Activated CD8-positive, alpha-beta memory T cell treated with anti-CD3 and anti-CD28 coated beads, Interleukin-2, amount 50 U/mL, for 1 hour (primary cell): ENCODE results near the gene SH3RF3.

Experiments used
- DNase-seq: peaks from one replicate; pipeline ENCODE4 v3.0.0-alpha.2; 2020; ENCODE audit errors: extremely low read depth

SH3RF3 gene

DNA sequence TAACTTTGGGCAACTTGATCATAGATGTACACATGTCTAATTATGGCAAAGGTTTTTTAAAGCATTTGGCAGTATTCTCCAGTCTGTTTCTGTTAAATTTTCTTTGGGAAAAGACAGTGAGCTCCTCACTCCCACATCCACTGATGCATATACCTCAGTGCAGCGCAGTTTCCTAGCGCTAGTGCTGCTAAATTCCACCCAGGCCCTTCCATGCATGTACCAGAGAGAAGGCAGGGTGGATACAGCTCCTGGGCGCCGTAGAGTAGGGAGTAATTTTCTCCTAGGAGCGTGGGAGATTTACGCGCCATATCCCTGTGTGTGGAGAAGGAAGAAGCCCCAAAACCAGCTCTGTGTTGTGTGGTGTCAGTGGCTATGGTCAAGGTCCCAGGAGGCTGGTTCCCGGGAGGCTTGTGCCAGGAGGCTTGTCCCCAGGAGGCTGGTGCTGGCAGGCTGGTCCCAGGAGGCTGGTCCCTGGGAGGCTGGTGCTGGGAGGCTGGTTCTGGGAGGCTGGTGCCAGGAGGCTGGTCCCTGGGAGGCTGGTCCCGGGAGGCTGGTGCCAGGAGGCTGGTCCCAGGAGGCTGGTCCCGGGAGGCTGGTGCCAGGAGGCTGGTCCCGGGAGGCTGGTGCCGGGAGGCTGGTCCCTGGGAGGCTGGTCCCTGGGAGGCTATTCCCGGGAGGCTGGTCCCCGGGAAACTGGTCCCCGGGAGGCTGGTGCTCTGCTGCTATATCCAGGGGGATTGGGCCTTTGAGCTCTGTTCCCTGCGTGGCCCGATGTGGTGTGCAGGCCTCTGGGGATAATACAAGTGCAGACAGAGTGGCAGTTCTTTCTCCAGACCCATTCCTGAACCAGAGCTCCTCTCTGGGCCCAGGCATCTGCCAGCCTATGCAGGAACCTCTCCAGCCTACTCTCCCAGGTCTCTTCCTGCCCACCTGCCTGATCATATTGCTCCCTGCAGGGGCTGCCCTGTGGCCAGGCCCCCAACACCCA lies 323.6 kb downstream of the SH3RF3 start:
- DNase-seq: no peak

DNA sequence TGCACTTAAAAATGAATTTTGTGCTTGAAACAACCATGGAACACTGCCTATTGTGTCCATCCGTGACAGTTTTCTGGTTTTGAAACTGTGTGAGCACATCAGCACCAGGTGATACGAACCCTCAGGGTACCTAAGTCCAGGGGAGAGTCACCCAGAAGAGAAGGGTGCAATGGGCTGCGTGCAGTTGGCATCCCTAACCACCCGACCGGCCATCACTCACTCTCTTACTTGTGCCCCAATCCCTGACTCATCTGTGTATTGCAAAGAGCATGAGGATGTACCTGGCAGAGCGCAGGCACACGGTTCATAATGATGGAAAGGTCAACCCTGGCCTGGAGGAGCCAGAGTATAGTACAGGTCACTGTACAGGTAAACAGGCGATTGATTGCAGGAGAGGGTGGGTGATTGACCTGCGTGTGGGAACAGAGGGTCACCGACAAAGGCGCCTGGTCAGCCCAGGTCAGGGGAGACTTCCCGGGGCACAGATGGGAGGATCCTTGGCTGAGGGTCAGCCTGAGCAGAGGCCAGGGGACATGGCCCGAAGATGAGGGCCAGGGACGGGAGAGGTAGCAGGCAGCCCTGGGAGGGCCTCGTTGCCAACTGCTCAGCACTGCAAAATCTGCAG lies 324.5 kb downstream of the SH3RF3 start:
- DNase-seq: no peak

DNA sequence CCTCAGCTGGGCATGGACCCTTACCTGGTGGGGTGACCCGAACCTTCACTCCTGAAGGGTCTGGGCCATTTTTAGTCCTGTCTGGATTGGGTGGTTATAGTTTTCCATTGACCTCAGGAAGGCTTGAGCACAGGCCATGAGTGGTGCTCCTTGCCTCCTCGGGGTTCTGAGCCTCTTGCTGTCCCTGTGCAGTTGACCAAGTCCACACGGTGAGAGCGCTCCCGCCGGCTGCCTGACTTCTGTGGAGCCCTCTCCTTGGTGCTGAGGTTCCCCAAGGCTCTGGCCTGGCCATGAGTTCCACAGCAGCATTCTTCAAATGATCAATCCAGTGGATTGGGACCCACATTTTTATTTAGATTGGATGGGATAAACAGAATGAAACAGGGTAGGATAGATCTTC lies 325.3 kb downstream of the SH3RF3 start:
- no peak for DNase-seq

DNA sequence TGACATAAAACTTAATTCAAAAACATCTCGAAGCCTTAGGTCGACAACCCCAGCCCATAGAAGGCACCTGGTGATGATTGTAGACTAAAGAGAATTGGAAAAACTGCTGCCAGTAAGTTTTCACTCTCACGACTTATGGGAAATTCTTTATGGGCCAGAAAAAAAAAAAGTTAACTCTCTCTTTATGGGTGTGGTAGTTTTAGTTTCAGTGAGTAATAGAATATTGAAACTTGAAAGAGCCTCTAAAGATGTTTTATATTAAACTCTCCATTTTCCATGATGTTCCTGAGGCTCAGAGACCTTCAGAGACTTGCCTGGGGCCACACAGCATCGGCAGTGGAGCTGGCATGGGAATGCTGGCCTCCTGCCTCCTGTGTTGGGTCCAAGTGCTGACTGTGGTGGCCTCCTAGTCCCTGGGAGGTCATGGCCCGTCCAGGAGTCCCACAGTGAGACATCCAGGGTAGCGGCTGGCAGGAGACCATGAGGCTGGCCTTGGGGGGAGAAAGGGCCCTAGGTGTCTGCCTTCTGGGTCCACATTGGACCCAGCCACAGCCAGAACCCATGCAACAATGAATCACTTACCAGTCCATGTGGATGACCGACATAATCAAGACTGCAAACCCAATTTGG lies 325.9 kb downstream of the SH3RF3 start:
- DNase-seq: no peak

DNA sequence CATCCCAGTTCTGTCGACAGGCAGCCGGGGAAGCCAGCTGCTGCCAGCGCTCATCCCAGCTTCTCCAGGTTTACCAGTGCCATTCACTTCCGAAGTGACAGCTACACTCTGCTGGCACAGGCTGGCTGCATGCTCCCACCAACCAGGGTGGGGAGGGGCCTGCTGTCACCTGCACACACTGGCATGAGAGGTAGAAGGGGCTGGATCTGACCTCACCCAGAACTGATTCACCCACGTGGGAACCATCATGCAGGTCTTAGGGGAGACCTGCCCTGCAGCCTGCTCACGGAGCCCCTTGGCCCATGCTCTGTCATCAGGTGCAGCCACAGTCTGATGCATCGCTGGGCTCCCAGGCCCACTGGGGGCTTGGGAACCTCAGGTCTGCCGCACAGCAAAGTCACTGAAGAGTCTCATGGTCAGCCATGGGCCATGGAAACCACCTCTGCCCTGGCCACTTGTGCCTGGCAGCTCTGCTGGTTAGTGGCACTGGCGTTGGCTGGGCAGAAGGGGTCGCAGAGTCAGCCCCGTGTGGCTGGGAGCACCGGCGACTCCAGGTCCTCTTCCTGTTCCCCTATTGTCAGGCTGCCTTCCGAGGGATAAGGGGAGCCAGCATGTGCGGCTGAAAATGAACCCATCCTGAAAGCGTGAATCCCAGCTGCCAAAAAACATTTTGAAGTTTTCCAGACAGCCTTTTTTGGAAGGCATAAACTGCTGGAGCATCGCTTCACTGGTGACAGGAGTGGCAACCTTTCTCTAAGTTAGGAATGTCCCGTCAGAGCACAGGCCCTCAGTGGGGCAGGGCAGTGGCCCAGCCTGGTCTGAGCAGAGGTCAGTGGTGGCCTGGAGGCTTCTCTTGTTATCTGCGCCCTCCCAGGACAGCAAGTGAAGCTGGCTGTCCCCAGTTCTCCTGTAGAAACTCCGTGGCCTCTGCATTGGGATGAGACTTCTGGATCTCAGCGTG lies 327.0 kb downstream of the SH3RF3 start:
- DNase-seq: no peak

DNA sequence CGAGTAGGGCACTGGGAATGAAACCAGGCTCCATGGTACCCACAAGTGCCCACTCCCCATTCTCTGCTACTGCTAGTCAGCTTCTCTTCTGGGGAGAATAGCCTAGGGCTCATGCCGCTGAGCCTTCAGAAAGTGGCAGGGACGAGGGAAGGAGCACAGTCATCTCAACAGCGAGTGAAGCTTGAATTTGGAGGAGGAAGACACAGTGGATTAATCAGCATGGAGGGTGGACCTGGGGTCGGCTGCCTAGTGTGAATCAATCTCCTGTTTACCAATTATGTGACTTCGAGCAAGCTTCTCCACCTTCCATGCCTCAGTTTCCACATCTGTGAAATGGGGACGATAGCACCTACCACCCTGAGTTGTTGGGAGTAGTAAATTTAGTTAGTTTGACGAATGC lies 327.8 kb downstream of the SH3RF3 start:
- DNase-seq: no peak

DNA sequence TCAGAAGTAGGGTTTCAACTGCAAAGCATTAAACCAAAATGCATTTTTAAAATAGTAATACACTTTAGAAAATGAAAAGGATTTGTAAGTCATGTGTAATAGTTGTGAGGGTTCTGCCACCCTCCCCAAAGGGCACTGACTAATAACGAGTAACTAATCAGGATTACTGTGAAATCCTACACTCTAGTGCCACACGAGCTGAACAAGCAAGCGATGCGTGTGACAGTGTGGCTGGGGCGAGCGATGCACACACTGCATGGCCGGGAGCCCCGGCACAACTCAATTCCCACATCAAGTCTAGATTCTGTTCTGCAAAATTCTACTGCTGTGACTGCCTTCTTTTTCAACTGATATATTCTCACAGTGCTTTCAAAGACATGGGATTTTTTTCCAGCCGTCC lies 328.4 kb downstream of the SH3RF3 start:
- no peak for DNase-seq

DNA sequence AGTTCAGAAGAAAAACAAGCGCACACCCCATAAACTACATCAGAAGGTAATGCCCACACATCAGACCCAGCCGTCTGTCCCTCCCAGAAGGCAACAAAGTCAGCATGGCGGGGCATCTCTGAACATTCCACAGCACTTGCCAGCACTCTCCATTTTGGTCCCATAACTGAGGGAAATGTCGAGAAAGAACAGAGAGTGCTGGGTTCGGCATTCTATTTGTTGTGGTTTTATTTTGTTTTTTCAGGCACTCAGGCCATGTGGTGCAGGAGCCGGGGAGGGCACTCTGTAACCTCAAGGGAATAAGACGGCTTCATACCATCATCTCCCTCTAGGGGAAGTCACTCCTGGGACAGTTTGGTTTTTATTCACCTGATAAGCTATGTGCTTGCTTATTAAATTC lies 328.8 kb downstream of the SH3RF3 start:
- DNase-seq: no peak

DNA sequence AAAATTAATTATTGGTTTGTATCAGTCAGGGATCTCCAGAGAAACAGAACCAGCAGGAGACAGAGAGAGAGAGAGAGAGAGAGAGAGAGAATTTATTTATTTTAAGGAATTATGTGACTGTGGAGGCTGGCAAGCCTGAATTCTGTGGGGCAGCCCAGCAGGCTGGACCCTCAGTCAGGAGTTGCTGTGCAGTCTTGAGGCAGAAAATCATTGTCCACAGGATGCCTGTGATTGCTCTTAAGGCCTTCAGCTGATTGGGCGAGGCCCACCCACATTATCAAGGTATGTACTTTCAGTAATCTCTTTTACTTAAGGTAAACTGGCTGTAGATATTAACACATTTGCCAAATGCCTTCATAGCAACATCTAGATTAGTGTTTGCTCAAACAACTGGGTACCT lies 329.5 kb downstream of the SH3RF3 start:
- no peak for DNase-seq

DNA sequence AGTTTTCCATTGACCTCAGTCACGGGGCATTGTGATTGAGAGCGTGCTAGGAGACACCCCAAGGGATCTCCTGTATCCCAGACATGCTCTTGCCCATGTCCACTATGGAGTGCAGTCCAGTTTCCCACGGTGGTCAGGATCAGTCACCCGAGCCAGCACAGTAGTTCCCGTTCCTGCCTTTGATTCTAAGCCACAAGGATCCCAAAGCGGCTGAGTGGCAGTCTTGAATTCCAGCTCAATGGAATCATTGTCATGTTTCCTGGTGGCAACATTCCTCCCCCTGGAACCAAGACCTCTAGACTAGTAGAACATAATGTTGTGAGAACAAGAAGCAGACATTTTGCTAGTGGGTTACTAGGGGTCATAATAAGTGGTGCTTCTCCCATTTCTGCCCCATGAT lies 330.5 kb downstream of the SH3RF3 start:
- DNase-seq: no peak

DNA sequence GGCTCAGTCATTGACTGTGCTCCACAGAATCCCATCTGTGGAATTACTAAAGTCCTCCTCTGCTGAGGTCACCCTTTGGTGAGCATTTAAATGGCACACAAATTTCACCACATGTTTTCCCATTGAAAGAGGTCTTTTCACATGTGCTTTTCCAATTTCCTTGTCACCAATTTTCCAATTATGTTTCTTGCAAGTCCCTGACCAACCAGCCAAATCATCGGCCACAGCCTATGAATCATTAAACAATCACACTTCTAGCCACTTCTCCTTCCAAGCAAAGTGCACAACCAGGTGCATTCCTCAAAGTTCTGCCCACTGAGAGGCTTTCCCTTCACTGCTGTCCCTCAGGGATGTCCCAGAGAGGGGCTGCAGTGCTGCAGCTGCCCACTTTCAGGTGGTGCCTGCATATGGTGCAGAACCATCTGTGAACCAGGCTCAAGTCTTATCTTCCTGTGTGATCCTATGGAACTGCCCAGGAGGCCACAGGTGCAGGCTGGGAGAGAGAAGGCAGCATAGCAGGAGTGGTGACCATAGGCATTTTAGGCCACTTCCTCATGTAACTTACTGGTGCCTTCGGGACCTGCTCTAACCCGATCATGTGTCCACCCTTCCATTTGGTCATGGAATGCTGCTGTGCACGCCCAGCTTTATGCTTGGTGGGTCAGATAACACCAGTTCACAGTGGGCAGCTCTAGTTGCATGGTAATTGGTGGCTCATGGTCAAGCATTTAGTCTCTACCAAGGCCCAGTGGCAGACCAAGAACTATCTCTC lies 331.7 kb downstream of the SH3RF3 start:
- DNase-seq: no peak

DNA sequence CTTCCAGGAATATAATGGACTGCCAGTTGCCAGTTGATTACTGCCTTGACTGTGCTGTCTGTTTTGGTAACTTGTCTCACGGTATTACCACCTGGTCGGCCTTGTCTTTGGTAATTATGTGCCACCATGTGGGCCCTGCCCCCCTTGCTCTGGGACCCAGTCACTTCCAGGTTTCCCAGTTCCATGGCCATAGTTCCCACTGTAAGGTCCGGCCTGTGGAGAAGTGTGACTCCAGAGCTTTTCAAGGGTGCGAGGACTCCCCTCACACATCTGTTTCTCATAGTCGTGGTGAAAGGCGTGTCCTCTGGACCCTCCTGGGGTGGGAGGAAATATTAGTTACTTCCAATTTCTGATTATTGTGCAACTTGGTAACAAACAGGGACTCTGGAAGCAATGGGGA lies 334.2 kb downstream of the SH3RF3 start:
- DNase-seq: no peak

DNA sequence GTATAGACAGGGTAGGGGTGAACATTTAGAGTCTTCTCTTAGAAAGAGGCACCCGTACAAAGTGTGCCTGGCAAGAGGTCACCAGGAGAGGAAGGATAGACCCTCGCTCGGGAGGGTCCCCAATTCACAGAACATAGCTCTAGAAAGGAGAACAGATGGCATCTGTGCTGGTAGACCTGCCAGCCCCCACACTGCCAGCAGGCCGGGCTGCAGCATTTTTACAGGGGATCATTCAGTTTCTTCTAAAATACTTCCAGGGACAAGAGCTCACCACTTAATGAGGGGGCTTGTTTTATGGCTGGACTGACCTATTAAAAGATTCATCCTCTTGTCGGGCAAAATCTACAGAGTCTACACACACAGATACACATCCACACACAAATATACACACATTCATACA lies 334.9 kb downstream of the SH3RF3 start:
- no peak for DNase-seq

DNA sequence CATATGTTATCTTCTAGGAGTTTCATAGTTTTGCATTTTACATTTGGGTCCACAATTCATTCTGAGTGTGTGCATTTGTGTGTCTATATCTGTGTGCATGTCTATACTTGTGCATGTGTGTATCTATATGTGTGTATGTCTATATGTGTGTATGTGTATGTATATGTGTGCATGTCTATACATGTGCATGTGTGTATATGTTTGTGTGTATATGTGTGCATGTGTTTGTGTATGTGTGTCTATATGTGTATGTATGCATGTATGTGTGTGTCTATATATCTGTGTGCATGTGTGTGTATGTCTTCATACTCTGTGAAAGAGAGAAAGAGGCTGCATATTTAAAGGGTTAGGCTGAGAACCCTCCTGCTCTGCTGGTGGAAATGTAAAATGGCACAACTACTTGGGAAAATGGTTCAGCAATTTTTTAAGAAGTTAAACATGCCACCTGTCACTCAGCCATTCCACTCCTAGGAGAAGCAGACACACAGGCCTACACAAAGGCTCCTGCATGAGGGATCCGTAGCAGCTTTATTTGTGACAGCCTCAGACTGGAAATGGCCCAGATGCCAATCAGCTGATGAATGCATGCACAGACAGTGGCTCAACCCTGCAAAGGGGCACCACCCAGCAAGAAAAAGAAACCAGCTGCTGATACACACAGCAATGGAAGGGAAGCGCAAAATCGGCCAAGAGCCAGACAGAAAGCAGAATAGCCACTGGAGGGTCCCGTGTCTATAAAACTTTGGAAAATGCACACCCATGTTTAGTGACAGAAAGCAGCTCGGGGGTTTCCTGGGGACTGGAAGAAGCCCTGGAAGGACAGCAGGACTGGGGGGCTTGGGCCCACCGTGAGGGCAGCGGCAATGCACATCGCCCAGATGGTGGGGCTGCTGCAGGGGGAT lies 337.9 kb downstream of the SH3RF3 start:
- DNase-seq: no peak

DNA sequence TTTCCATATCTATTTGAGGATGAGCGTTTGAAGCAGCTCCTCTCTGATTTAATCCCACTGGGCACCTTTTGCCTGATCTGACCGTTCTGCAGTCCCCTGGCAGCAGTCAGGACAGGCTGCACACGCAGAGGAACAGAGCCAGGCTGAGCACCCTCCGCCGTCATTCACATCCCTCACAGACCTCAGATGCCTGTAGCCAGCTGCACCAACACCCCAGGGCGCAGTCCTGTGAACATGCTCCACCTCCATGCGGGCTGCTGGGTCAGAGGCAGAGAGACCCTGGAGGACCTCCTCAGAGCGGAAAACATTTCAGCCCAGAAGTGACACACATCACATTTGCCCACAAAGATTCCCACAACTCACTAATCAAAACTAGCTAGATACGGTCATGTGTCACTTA lies 338.7 kb downstream of the SH3RF3 start:
- no peak for DNase-seq

DNA sequence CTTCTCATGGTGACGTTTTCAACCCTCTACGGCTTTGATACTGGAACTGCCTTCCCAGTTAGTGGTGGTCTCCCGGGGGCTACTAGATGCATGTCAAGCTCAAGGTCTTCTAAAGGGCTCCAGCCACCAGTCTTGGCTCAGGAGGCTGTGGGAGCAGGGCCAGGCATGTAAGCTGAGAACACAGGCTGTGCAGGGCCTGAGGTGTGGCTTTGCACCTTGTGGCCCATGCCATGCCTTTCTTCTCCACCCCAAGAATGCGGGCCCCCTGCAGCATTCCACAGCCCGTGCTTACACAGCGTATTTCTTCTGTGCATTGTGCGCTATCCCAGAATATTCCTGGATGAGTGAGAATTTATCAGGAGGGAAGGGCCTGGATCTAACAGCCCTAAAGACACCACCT lies 339.9 kb downstream of the SH3RF3 start:
- DNase-seq: no peak

DNA sequence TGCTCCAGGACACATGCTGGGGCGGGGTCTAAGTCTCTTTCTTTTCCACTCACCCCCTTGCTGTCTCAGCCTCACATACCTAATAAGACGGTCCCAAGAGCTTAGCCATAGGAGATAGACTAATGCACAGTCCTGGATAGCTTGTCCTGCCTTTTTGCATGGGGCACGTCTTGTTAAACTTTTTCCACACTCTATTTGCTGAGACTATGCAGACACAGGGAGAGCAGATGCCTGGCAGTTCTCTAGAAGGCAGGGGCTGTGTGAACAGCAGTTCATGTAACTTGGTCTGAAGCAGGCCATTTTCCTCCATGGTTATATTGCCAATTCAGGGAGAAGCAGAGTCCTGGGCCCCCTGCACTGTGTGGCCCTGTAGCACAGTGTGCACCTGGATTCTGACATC lies 342.7 kb downstream of the SH3RF3 start:
- DNase-seq: no peak

DNA sequence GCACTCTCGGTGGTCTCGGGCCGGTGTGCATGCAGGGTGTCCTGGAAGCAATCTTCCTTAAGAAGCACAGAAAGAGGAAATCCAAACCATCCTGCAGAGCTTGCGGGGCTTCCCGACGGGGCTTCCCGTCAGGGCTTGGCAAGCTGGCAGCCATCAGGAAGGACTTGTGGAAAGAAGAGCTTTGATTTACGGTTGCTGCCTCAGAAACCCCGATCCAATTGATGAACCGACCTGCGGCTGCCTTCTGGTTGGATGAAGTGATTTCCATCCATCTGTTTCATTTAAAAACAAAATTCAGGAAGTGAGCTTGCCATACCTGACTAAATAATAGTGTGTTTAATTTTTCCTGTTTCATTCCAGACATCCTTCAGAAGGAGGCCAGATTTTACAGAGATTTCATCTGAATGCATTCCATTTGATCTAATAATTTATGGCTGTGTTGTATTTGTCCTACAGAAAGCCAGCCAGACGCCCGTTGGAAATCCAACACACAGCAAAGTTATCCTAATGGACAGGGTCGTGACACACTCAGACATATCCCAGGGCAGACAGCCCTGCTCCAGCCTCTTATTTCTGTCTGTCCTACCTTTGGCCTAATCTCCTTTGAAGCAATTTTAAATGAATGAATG lies 343.4 kb downstream of the SH3RF3 start:
- DNase-seq: no peak

DNA sequence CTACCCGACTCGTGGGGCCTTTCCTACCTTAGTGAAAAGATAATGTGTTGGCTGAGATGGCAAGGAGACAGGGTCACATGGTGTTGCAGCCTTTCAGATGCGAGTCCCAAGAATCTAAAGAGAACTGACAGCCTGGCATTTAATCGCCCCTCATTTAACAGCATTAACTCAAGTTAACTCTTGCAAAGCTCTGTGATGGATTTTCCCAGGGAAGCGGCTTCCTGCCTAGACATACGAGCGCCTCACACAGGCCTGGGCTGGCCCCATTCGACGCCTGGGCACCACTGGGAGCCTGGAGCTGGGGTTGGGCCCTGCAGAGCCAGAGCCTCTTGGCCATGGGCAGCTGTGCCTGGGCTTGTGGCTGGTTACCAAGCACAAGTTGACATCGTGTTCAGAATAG lies 344.0 kb downstream of the SH3RF3 start:
- no peak for DNase-seq
